Esophagus squamous epithelium (tissue), 5 donors: ENCODE results near the gene CIPC. TPM values are rescaled to one million over a fixed set of nuclear protein-coding genes. Genes with fewer than 3 reads are reported as not detected.

ENCODE experiments used
- DNase-seq: peaks from one replicate; lab custom pipeline; 2025; lab: John Stamatoyannopoulos, UW
- H3K27ac ChIP-seq, 4 donors: fragments of 200-600 bp; sonication (generic); one replicate each; pipeline ENCODE4 v1.5.1; 2016 to 2019; ENCODE audit warnings: mild to moderate bottlenecking in 1 of 4
- H3K27me3 ChIP-seq, 4 donors: fragments of 200-600 bp; sonication (generic); 1 replicate in 3 of 4; 2 replicates in 1 of 4; pipeline versions ENCODE4 v1.5.1 to v1.6.0; 2017 to 2021; ENCODE audit warnings: antibody characterized with exemption in 1 of 4
- H3K36me3 ChIP-seq, 3 donors: fragments of 200-600 bp; sonication (generic); one replicate each; pipeline ENCODE4 v1.5.1; 2016 to 2019
- H3K4me1 ChIP-seq, 3 donors: fragments of 200-600 bp; sonication (generic); one replicate each; pipeline ENCODE4 v1.5.1; 2017 to 2019
- H3K4me3 ChIP-seq, 4 donors: fragments of 200-600 bp; sonication (generic); 1 replicate in 3 of 4; 2 replicates in 1 of 4; pipeline ENCODE4 v1.5.1; 2016 to 2019; ENCODE audit warnings: mild to moderate bottlenecking in 2 of 4, moderate library complexity in 1 of 4
- H3K9me3 ChIP-seq, 3 donors: fragments of 200-600 bp; sonication (generic); one replicate each; pipeline ENCODE4 v1.5.1; 2016 to 2019
- POLR2A ChIP-seq, 4 donors: fragments of 450-650 bp; IDR thresholded peaks; one replicate each; pipeline ENCODE4 v1.6.1; 2017; ENCODE audit warnings: antibody characterized with exemption in 4 of 4, mild to moderate bottlenecking in 4 of 4, moderate library complexity in 3 of 4
- WGBS, 2 donors: methylation state at CpG; one replicate each; pipeline ENCODE4 v1.1.5; 2018; 5-methylcytosine and 5-hydroxymethylcytosine counted together
- intact Hi-C: fragments of 100-400 bp; cut with DNase I; formaldehyde crosslinking; loops from one replicate; pipeline ENCODE4 v1.15.0; 2022
- total RNA-seq, 4 donors: library from RNA; depleted of rRNA; stranded (reverse); fragments of >200 nt; gene quantifications; one replicate each; pipeline ENCODE4 v1.1.0, GENCODE V29; 2016
- TF ChIP-seq, protein P1 (sequence below), 6 experiments: fragments of 450-650 bp in 4 of 6; fragments of 200-600 bp in 2 of 6; sonication (generic) in 2 of 6; IDR thresholded peaks; one replicate each; pipeline ENCODE4 v1.5.1; 2016 to 2019; ENCODE audit warnings: antibody characterized with exemption in 6 of 6, mild to moderate bottlenecking in 4 of 6, moderate library complexity in 4 of 6
- donor health status: DM: yes; HTN: yes; CAD: no.

Gene CIPC
- total RNA-seq, 4 donors from 2014 or later = 17.1 to 38.3 (median 32.6) TPM

GRCh38 chr14:77104393-77104792 is 6.3 kb downstream of the CIPC start:
- peaks cover 0 to 38% (median 0%) of the 10 kb centered on the region in 3 donors for H3K36me3 ChIP-seq
- peak overlapping the region in 3 of 4 donors; percentile 40 to 64 (median 57) for H3K27ac ChIP-seq
- H3K4me1 ChIP-seq = peaks cover 11 to 99% (median 39%) of the 10 kb centered on the region in 3 donors
- 87 to 91% methylated on average over 3 of the region's 3 CpGs for WGBS, 2 donors
- H3K4me3 ChIP-seq = no peak overlapping the region
- no peaks in the 10 kb centered on the region for H3K9me3 ChIP-seq
- intact Hi-C loops = no loop called here
- TF ChIP-seq, protein P1, sequence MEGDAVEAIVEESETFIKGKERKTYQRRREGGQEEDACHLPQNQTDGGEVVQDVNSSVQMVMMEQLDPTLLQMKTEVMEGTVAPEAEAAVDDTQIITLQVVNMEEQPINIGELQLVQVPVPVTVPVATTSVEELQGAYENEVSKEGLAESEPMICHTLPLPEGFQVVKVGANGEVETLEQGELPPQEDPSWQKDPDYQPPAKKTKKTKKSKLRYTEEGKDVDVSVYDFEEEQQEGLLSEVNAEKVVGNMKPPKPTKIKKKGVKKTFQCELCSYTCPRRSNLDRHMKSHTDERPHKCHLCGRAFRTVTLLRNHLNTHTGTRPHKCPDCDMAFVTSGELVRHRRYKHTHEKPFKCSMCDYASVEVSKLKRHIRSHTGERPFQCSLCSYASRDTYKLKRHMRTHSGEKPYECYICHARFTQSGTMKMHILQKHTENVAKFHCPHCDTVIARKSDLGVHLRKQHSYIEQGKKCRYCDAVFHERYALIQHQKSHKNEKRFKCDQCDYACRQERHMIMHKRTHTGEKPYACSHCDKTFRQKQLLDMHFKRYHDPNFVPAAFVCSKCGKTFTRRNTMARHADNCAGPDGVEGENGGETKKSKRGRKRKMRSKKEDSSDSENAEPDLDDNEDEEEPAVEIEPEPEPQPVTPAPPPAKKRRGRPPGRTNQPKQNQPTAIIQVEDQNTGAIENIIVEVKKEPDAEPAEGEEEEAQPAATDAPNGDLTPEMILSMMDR (IDR thresholded peaks at IDR 0.05) = no peak
- no peak for TF ChIP-seq POLR2A (IDR thresholded peaks at IDR 0.05)
- DNase-seq = no peak
- no peaks in the 10 kb centered on the region for H3K27me3 ChIP-seq

GRCh38 chr14:77105145-77105939 is 7.3 kb downstream of the CIPC start:
- Histone ChIP-seq H3K36me3 (peaks cover 0 to 48% (median 0%) of the 10 kb centered on the region in 3 donors), H3K4me3 (no peak overlapping the region), H3K4me1 (peaks cover 8 to 99% (median 32%) of the 10 kb centered on the region in 3 donors), H3K27me3 (no peaks in the 10 kb centered on the region), H3K9me3 (no peaks in the 10 kb centered on the region), H3K27ac (peak overlapping the region in 3 of 4 donors; percentile 57 to 64 (median 59))
- no peak for DNase-seq
- 57 to 62% methylated on average over 6 of the region's 6 CpGs for WGBS, 2 donors
- TF ChIP-seq, protein P1 (IDR thresholded peaks at IDR 0.05) = no peak
- no peak for TF ChIP-seq POLR2A (IDR thresholded peaks at IDR 0.05)
- intact Hi-C loops = no loop called here

GRCh38 chr14:77106666-77107065 is 8.6 kb downstream of the CIPC start:
- peaks cover 12 to 99% (median 32%) of the 10 kb centered on the region in 3 donors for H3K4me1 ChIP-seq
- TF ChIP-seq, protein P1 (IDR thresholded peaks at IDR 0.05) = no peak
- TF ChIP-seq POLR2A (IDR thresholded peaks at IDR 0.05) = no peak
- peaks cover 0 to 56% (median 0%) of the 10 kb centered on the region in 3 donors for H3K36me3 ChIP-seq
- no peak overlapping the region for H3K4me3 ChIP-seq
- no peaks in the 10 kb centered on the region for H3K9me3 ChIP-seq
- H3K27me3 ChIP-seq = no peaks in the 10 kb centered on the region
- intact Hi-C loops = no loop called here
- peak overlapping the region in 2 of 4 donors; percentile 51 to 57 for H3K27ac ChIP-seq
- WGBS, 2 donors = 25 to 35% methylated on average over 3 of the region's 3 CpGs
- DNase-seq = no peak

DNA sequence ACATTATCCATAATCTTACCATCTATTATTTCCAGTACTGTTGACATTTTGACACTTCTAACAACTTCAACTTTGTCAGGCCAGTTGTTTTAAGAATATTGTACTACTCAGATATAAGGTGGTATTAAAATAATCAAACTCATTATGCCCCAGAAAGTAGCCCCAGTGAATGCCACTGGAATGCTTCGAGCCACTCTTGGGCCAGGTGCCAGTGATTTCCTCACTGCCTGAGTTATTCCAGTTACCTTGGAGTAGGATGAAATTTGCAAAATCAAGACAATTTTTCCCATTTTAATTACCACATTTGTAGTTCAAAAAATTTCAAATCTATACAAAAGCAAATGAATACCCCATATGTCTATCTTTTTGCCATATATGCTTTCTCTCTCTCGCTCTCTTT is 9.2 kb downstream of the CIPC start:
- Histone ChIP-seq H3K9me3 (no peaks in the 10 kb centered on the region), H3K27ac (peak overlapping the region in 2 of 4 donors; percentile 51 to 57), H3K4me1 (peaks cover 13 to 99% (median 32%) of the 10 kb centered on the region in 3 donors), H3K36me3 (peaks cover 0 to 62% (median 0%) of the 10 kb centered on the region in 3 donors), H3K4me3 (no peak overlapping the region), H3K27me3 (no peaks in the 10 kb centered on the region)
- WGBS, 2 donors = 63 to 81% methylated on average over 2 of the region's 2 CpGs
- DNase-seq = no peak
- intact Hi-C loops = no loop called here
- TF ChIP-seq, protein P1 (IDR thresholded peaks at IDR 0.05) = no peak
- TF ChIP-seq POLR2A (IDR thresholded peaks at IDR 0.05) = no peak

GRCh38 chr14:77108753-77109152 is 10.7 kb downstream of the CIPC start:
- TF ChIP-seq, protein P1 (IDR thresholded peaks at IDR 0.05) = no peak
- no peak for TF ChIP-seq POLR2A (IDR thresholded peaks at IDR 0.05)
- DNase-seq = no peak
- H3K27ac ChIP-seq = peak overlapping the region in 1 of 4 donors; percentile 89
- intact Hi-C loops = no loop called here
- 86 to 96% methylated on average over 2 of the region's 2 CpGs for WGBS, 2 donors
- peaks cover 5 to 77% (median 6%) of the 10 kb centered on the region in 3 donors for H3K36me3 ChIP-seq
- H3K27me3 ChIP-seq = no peaks in the 10 kb centered on the region
- peaks cover 13 to 85% (median 28%) of the 10 kb centered on the region in 3 donors for H3K4me1 ChIP-seq
- no peaks in the 10 kb centered on the region for H3K9me3 ChIP-seq
- no peak overlapping the region for H3K4me3 ChIP-seq
